ENCODE data around the gene S100A12.

S100A12 gene

GRCh38 chr1:153397051-153397923 lies 21.9 kb upstream of the S100A12 start:
- no peak for DNase-seq (ENCODE audit: low read depth)

- no peak for DNase-seq (ENCODE audit: low read depth)
Observed at GRCh38 chr1:153396461-153396860, 21.0 kb upstream of the S100A12 start.

- DNase-seq (ENCODE audit: low read depth) = no peak
Observed at GRCh38 chr1:153395776-153396175, 20.4 kb upstream of the S100A12 start.

GRCh38 chr1:153395136-153395685 lies 19.8 kb upstream of the S100A12 start:
- DNase-seq (ENCODE audit: low read depth) = no peak

DNA sequence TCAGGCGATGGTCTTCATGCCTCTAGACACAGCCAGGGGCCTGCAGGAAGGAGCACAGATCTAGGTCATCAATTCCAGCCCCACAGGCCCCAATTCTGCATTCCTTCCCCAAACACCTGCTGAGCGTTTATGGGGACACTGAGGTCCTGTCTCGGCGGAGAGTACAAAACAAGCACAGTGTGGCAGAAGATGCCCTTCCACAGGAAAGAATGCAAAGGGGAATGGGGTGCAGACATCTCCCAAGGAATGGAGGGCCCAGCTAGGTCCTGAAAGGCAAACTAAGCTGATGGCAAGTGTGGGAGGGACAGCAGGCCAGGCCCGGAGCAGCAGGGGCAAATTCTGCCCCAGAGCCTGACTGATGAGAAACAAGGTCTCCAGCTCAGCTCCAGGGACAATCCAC lies 19.0 kb upstream of the S100A12 start:
- DNase-seq (ENCODE audit: low read depth) = no peak

DNA sequence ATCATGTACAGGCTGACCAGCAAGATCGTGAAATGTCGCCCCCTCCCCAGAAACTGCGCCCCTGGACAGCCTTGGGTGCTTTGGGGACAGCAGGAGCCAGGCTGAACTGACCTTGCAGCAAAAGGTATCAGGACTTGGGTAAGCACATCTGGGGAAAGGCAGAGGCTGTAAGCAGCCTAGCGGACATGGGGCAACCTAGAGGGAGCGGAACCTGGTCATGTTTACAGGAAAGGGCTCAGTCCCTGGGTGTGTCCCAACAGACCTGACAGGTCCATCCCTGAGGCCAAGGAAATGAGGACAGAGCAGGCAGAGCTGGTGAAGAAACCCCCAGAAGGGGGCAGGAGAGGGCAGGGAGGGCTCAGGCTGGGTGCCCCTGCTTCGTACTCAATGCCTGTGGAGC lies 18.5 kb upstream of the S100A12 start:
- DNase-seq (ENCODE audit: low read depth) = no peak

DNA sequence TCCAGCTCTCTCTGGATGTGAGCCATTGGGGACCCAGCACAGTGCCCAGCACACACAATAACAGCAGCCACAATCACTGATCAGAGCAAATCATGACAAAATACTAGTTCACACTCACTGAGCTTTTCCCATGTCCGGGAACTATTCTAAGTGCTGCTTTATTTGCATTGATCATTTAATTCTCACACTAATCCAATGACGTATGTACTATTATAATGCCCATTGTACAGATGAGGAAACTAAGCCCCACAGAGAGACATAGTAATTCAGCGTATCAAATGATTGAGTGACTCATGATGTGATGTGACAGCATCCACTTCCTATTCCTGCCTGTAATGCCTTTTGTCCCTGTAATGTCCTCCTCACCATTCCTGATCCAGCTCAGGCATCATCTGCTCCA lies 17.4 kb upstream of the S100A12 start:
- DNase-seq (ENCODE audit: low read depth) = no peak

- no peak for DNase-seq (ENCODE audit: low read depth)
Observed at GRCh38 chr1:153392258-153392657, 16.8 kb upstream of the S100A12 start.

DNA sequence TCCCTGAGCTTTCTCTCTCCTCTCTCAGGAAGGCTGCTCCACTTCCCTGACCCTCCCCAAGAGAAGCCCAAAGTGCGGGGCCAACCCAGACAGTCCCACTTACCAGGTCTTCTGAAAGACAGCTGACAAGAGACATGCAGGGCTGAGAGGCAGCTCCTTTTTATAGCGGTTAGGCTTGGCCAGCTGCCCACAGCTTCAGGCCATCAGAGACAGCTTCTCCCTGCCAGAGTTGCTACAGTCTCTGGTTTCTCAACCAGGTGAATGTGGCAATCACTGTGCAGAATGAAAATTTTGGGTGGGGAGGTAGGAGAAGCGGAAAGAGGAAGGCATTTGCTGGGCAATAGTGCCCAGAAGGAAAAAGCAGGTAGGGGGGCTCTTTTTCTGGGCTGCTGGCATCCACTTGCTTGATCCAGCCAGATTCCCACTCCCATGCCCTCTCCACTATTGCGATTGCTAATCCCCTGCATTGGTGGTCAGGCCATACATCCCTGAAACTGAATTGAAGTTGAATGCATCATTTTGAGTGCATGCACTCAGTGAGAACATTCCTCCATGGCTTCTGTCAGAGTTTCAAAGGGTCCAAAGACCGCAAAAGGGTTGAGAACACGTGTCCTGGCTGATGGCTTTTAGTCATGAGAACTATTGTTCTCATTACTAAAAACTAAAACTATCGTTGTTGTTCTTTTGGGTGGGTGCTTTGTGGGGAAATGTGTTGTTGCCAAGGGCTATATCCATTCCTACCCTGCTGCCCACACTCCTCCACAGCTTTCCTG lies 15.7 kb upstream of the S100A12 start, which contains the start of gene S100A8:
Gene S100A8, minus strand, starts transcription at position 136 of the 773 bp plus-strand sequence. CDS start 538 bp downstream, outside the sequence.
- DNase-seq (ENCODE audit: low read depth) = no peak

- no peak for DNase-seq (ENCODE audit: low read depth)
Observed at GRCh38 chr1:153389973-153390879, 14.8 kb upstream of the S100A12 start.

DNA sequence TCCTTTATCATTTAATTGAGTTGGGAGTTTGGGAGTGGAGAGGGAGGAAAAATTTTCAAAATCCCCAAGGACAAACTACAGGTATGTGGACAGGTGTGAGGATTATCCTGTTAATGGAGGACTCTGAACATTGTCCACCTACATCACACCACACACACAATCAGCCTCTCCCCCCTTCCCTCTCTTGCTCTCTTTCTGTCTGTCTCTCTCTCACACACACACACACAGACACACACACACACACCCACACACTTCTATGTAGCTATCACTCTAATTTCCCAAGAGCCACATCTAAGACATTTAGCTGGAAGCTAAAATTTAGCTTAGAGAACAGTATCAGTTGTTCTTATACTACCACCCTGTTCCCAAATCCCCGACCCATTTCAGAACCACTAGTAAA lies 14.0 kb upstream of the S100A12 start:
- DNase-seq (ENCODE audit: low read depth) = no peak

DNA sequence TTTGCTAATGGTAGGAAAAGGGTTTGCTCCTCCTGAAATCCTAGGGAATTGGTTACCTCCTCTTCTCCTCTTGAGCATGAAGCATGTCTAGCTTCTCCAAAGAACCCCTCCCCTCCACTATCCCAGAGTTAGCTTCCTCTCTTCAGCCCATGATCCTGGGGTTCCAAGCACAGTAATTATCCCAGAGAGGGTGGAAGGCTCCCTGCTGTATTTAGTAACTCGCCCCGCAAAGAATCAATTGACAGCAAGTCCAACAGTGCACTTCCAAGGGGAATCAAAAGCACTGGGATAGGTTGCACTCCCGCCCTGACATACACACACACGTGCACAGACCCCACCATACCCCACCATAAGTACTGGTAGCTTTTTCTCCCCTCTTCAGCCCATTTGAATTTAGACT lies 12.4 kb upstream of the S100A12 start:
- no peak for DNase-seq (ENCODE audit: low read depth)

- DNase-seq (ENCODE audit: low read depth) = no peak
Observed at GRCh38 chr1:153387001-153387400, 11.6 kb upstream of the S100A12 start.

DNA sequence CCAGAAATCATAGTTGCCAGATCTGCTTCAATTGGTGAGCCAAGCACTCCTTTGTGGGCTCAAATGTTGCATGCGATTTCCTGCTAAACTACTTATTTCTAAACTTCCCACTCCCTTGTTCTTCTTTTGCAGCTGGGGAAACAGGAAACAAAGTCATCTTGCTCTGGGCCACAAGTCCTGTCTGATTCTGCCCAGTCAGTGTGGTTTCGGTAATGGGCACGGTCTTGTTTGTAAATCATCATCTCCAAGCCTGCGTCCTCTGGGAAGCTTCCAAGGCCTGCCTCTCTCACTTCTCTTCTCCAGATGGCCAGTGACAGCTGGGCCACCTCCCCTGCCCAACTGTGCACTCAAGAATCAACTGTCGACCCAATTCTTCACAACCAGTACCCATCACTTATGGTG lies 11.1 kb upstream of the S100A12 start:
- DNase-seq (ENCODE audit: low read depth) = no peak

GRCh38 chr1:153384958-153385580 lies 9.6 kb upstream of the S100A12 start:
- no peak for DNase-seq (ENCODE audit: low read depth)

- DNase-seq (ENCODE audit: low read depth) = no peak
Observed at GRCh38 chr1:153380711-153381110, 5.3 kb upstream of the S100A12 start.

- DNase-seq (ENCODE audit: low read depth) = no peak
Observed at GRCh38 chr1:153379591-153379990, 4.2 kb upstream of the S100A12 start.

- DNase-seq (ENCODE audit: low read depth) = no peak
Observed at GRCh38 chr1:153374071-153374470, 1.4 kb downstream of the S100A12 start.

DNA sequence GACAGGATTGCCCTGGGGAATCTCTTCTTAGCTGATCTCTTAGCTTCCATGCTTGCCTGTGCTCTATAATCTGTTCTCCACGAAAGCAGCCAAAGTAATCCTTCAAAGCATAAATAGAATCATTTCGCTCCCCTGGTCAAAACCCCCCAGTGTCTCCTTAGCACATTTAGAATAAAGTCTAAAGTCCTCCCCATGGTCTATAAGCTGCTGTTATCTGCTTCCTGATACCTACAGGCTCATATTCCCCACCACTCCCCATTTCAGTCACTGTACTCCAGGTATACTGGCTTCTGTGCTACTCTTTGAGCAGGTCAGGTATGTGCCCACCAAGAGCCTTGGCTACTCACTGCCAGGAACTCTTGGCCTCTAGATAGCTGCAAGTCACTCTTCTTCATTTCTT lies 2.9 kb downstream of the S100A12 start:
- DNase-seq (ENCODE audit: low read depth) = no peak

GRCh38 chr1:153371231-153371630 lies 4.2 kb downstream of the S100A12 start:
- no peak for DNase-seq (ENCODE audit: low read depth)

- no peak for DNase-seq (ENCODE audit: low read depth)
Observed at GRCh38 chr1:153370146-153370545, 5.3 kb downstream of the S100A12 start.
